Stomach smooth muscle (tissue), 2 donors: ENCODE results near the gene EPSTI1.
"Not testable (repeated sequence)": the region's sequence is repeated elsewhere in the genome, so short reads cannot be mapped to it uniquely, and the experiment has no call there.

ENCODE experiments used
- H3K27ac ChIP-seq: one replicate; pipeline ENCODE4 v1.7.0; 2013; ENCODE audit warnings: mild to moderate bottlenecking, low read length, inconsistent platforms
- H3K27me3 ChIP-seq, 2 donors: one replicate each; pipeline ENCODE4 v1.7.0; 2013; ENCODE audit warnings: low read length in 2 of 2; ENCODE audit not compliant: insufficient read depth in 2 of 2, control insufficient read depth in 1 of 2
- H3K36me3 ChIP-seq, 2 donors: one replicate each; pipeline ENCODE4 v1.7.0; 2013; ENCODE audit warnings: low read length in 2 of 2; ENCODE audit not compliant: control insufficient read depth in 2 of 2, insufficient read depth in 2 of 2
- H3K4me1 ChIP-seq: one replicate; pipeline ENCODE4 v1.7.0; 2013; ENCODE audit warnings: low read length; ENCODE audit not compliant: control insufficient read depth, insufficient read depth
- H3K4me3 ChIP-seq, 2 donors: one replicate each; pipeline ENCODE4 v1.7.0; 2013; ENCODE audit warnings: low read length in 2 of 2
- H3K9ac ChIP-seq, 2 donors: one replicate each; pipeline ENCODE4 v1.7.0; 2013; ENCODE audit warnings: low read length in 2 of 2, mild to moderate bottlenecking in 1 of 2
- H3K9me3 ChIP-seq, 2 donors: one replicate each; pipeline ENCODE4 v1.7.0; 2013; ENCODE audit warnings: low read length in 2 of 2; ENCODE audit not compliant: control insufficient read depth in 2 of 2
- donor health status: healthy.
- donor health status: Pancreatic carcinoma.

The EPSTI1 gene

GRCh38 chr13:42876887-42877545 is 115.0 kb downstream of the EPSTI1 start:
- H3K27ac ChIP-seq, result no peak overlapping the region
- H3K4me1 ChIP-seq, result no peaks in the 10 kb centered on the region
- H3K27me3 ChIP-seq, result no peaks in the 10 kb centered on the region
- no peak overlapping the region for H3K4me3 ChIP-seq
- H3K36me3 ChIP-seq, result no peaks in the 10 kb centered on the region
- H3K9ac ChIP-seq, result no peak overlapping the region
- H3K9me3 ChIP-seq, result peaks cover 0 to 6% of the 10 kb centered on the region in 2 donors

- Histone ChIP-seq H3K36me3 (no peaks in the 10 kb centered on the region), H3K4me1 (no peaks in the 10 kb centered on the region), H3K27me3 (no peaks in the 10 kb centered on the region), H3K27ac (no peak overlapping the region), H3K9me3 (peaks cover 0 to 6% of the 10 kb centered on the region in 2 donors), H3K4me3 (no peak overlapping the region), H3K9ac (no peak overlapping the region)
Observed at GRCh38 chr13:42876270-42876714, 115.7 kb downstream of the EPSTI1 start.

- Histone ChIP-seq H3K9ac (no peak overlapping the region), H3K27me3 (no peaks in the 10 kb centered on the region), H3K4me3 (no peak overlapping the region), H3K36me3 (no peaks in the 10 kb centered on the region), H3K4me1 (no peaks in the 10 kb centered on the region), H3K9me3 (peaks cover 0 to 6% of the 10 kb centered on the region in 2 donors), H3K27ac (no peak overlapping the region)
Observed at GRCh38 chr13:42875475-42876269, 116.4 kb downstream of the EPSTI1 start.

- H3K4me3 ChIP-seq, result no peak overlapping the region
- no peak overlapping the region for H3K9ac ChIP-seq
- no peak overlapping the region for H3K27ac ChIP-seq
- peaks cover 0 to 6% of the 10 kb centered on the region in 2 donors for H3K9me3 ChIP-seq
- no peaks in the 10 kb centered on the region for H3K27me3 ChIP-seq
- no peaks in the 10 kb centered on the region for H3K4me1 ChIP-seq
- H3K36me3 ChIP-seq, result no peaks in the 10 kb centered on the region
Observed at GRCh38 chr13:42874221-42874620, 117.8 kb downstream of the EPSTI1 start.

- Histone ChIP-seq H3K27me3 (no peaks in the 10 kb centered on the region), H3K9me3 (no peaks in the 10 kb centered on the region), H3K4me1 (no peaks in the 10 kb centered on the region), H3K4me3 (no peak overlapping the region), H3K36me3 (no peaks in the 10 kb centered on the region), H3K9ac (no peak overlapping the region), H3K27ac (no peak overlapping the region)
Observed at GRCh38 chr13:42873081-42873480, 119.0 kb downstream of the EPSTI1 start.

- H3K36me3 ChIP-seq, result no peaks in the 10 kb centered on the region
- H3K4me1 ChIP-seq, result peaks cover 2% of the 10 kb centered on the region
- no peak overlapping the region for H3K27ac ChIP-seq
- H3K27me3 ChIP-seq, result no peaks in the 10 kb centered on the region
- no peaks in the 10 kb centered on the region for H3K9me3 ChIP-seq
- H3K9ac ChIP-seq, result no peak overlapping the region
- no peak overlapping the region for H3K4me3 ChIP-seq
Observed at GRCh38 chr13:42867232-42867631, 124.8 kb downstream of the EPSTI1 start.

GRCh38 chr13:42865768-42866102 is 126.3 kb downstream of the EPSTI1 start:
- H3K9ac ChIP-seq, result no peak overlapping the region
- H3K4me1 ChIP-seq, result peaks cover 2% of the 10 kb centered on the region
- no peak overlapping the region for H3K27ac ChIP-seq
- no peaks in the 10 kb centered on the region for H3K36me3 ChIP-seq
- no peaks in the 10 kb centered on the region for H3K9me3 ChIP-seq
- H3K27me3 ChIP-seq, result no peaks in the 10 kb centered on the region
- H3K4me3 ChIP-seq, result no peak overlapping the region

- Histone ChIP-seq H3K9ac (no peak overlapping the region), H3K4me3 (no peak overlapping the region), H3K9me3 (no peaks in the 10 kb centered on the region), H3K27ac (no peak overlapping the region), H3K27me3 (no peaks in the 10 kb centered on the region), H3K36me3 (no peaks in the 10 kb centered on the region), H3K4me1 (peaks cover 2% of the 10 kb centered on the region)
Observed at GRCh38 chr13:42864952-42865767, 126.9 kb downstream of the EPSTI1 start.

GRCh38 chr13:42862370-42862769 is 129.7 kb downstream of the EPSTI1 start:
- H3K27ac ChIP-seq, H3K9me3 ChIP-seq, H3K4me1 ChIP-seq, H3K4me3 ChIP-seq, H3K36me3 ChIP-seq, H3K27me3 ChIP-seq, H3K9ac ChIP-seq: not testable (repeated sequence)

GRCh38 chr13:42860485-42860884 is 131.6 kb downstream of the EPSTI1 start:
- Histone ChIP-seq H3K4me1 (peaks cover 2% of the 10 kb centered on the region), H3K4me3 (no peak overlapping the region), H3K9ac (no peak overlapping the region), H3K27ac (no peak overlapping the region), H3K36me3 (no peaks in the 10 kb centered on the region), H3K9me3 (no peaks in the 10 kb centered on the region), H3K27me3 (no peaks in the 10 kb centered on the region)
